ENCODE measurements around the gene HTT.

GRCh38 chr4:3241898-3242524 is 167.5 kb downstream of the HTT start:
- TF ChIP-seq CTCF (conservative IDR thresholded peaks at IDR 0.05; ENCODE audit: low read depth, low read length) (no peak), EZH2 (IDR thresholded peaks at IDR 0.05; ENCODE audit: low read length, unreplicated experiment) (no peak)
